ENCODE data around the gene ZNF561.

Gene ZNF561

GRCh38 chr19:9580728-9581127 is 40.3 kb downstream of the ZNF561 start:
- DNase-seq (ENCODE audit: low spot score), result no peak

DNA sequence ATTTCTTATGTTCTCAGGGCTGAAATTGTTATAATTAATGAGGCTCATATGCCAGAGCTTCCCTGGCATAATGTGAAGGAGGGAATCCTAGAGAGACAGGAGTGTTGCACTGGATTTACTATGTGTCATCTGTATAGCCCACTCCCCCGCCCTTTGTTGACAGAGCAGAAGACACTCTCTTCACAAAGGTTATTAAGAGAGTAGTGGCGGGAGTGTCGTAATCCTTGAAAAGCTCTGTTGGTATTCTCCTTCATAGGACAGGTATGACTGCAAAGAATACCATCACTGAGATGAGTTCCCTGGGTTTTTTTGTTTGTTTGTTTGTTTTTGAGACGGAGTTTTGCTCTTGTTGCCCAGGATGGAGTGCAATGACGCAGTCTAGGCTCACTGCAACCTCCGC is 50.8 kb downstream of the ZNF561 start:
- DNase-seq (ENCODE audit: low spot score), result no peak

- DNase-seq (ENCODE audit: low spot score), result no peak
These were observed 54.3 kb downstream of the ZNF561 start for GRCh38 chr19:9566729-9567128.

DNA sequence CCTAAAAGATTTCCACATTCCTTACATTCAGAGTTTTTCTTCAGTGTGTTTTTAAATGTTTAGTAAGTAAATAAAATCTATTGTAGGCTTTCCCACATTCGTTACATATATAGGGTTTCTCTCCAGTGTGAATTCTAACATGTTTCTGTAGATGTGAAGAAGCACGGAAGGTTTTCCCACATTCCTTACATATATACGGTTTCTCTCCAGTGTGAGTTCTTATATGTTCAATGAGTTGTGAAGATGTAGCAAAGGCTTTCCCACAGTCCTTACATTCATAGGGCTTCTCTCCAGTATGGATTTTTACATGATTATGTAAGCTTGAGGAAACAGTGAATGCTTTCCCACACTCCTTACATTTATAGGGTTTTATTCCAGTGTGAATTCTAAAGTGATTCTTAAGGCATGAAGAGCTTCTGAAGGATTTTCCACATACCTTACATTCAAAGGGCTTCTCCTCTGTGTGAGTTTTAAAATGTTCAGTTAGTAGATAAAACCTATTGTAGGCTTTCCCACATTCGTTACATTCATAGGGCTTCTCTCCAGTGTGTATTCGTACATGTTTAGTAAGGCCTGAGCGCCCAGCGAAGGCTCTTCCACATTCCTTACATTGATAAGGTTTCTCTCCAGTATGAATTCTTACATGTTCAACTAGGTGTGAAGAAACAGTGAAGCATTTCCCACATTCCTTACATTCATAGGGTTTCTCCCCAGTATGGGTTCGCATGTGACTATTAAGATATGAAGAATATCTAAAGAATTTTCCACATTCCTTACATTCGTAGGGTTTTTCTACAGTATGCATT is 54.9 kb downstream of the ZNF561 start:
- DNase-seq (ENCODE audit: low spot score), result no peak
